Pancreas (tissue), 10 donors: ENCODE measurements around the gene IKBKE. TPM values are rescaled to one million over a fixed set of nuclear protein-coding genes. Genes with fewer than 3 reads are reported as not detected.

Experiments used
- ATAC-seq, 4 donors: fragments of 200-7000 bp; cut with Tn5 transposase; one replicate each; pipeline versions ENCODE4 v1.8.0 to v1.9.1; 2020; ENCODE audit warnings: mild to moderate bottlenecking in 4 of 4, moderate library complexity in 4 of 4
- DNase-seq, 6 donors: peaks; one replicate each; pipeline ENCODE4 v3.0.0-alpha.2; 2020
- FAIRE-seq: peaks from 2 replicates; lab custom pipeline; 2012; peaks lifted over from hg19 to GRCh38; lab: Jason Lieb, UNC
- H3K27ac ChIP-seq, 4 donors: fragments of 200-600 bp; sonication (generic); 1 replicate in 3 of 4; 2 replicates in 1 of 4; pipeline versions ENCODE4 v1.5.0 to v1.8.0; 2020
- H3K27me3 ChIP-seq, 4 donors: fragments of 200-600 bp; one replicate each; pipeline ENCODE4 v1.8.0; 2021
- H3K36me3 ChIP-seq, 3 donors: fragments of 200-600 bp; sonication (generic) in 1 of 3; one replicate each; pipeline versions ENCODE4 v1.5.0 to v1.8.0; 2020 to 2021
- H3K4me1 ChIP-seq, 3 donors: fragments of 200-600 bp; one replicate each; pipeline ENCODE4 v1.8.0; 2021
- H3K4me3 ChIP-seq, 4 donors: fragments of 200-600 bp; sonication (generic) in 2 of 4; one replicate each; pipeline versions ENCODE4 v1.5.0 to v1.8.0; 2020 to 2021
- H3K9me3 ChIP-seq, 4 donors: fragments of 200-600 bp; one replicate each; pipeline ENCODE4 v1.8.0; 2021
- CTCF ChIP-seq, 4 donors: fragments of 200-600 bp; sonication (generic) in 3 of 4; IDR thresholded peaks; one replicate each; pipeline versions ENCODE4 v1.5.0 to v1.8.0; 2021; ENCODE audit warnings: antibody characterized with exemption in 4 of 4
- WGBS, 2 donors: extraction: QIAGEN DNeasy Blood & Tissue Kit; methylation state at CpG; one replicate each; pipeline ENCODE4 v1.1.7; 2013; 5-methylcytosine and 5-hydroxymethylcytosine counted together
- intact Hi-C, 3 donors: fragments of 100-400 bp; cut with DNase I; formaldehyde crosslinking; loops; one replicate each; pipeline versions ENCODE4 v1.11.1 to v1.14.2; 2022
- polyA plus RNA-seq, 2 donors: library from polyadenylated mRNA; stranded (reverse); fragments of 200-250 nt; gene quantifications; one replicate each; pipeline ENCODE4 v1.2.3, GENCODE V29; 2013
- total RNA-seq, 6 donors: library from RNA; stranded (reverse); fragmentation: NEBNext Ultra II Directional in 4 of 6; extraction: Animal tissue kit (Norgen Biotek cat#: 25700) in 4 of 6; gene quantifications; one replicate each; pipeline versions ENCODE4 v1.2.1 to v1.2.4, GENCODE V29; 2021 to 2023
- donor health status: healthy with polysubstance abuse.
- donor health status: DM: no; HTN: no; CAD: no; lungs with moderate emphysema.
- donor health status: DM: no; HTN: no; CAD: no.
- donor health status: control.
- donor health status: control.
- donor health status: Bipolar disorder and iron deficiency.
- donor health status: DM: yes; HTN: yes; CAD: no.
- donor health status: DM: no; HTN: no; CAD: no.
- donor health status: DM: no; HTN: no; CAD: no.
- donor health status: DM: yes; HTN: yes; CAD: no.

The IKBKE gene
- total and polyA plus RNA-seq, 8 donors = 1.8 to 9.9 (median 3.4) TPM

GRCh38 chr1:206506405-206507283 lies 36.4 kb downstream of the IKBKE start:
- ATAC-seq (peak; percentile 23 to 51 (median 40)), FAIRE-seq (no peak), DNase-seq (peak in 3 of 6 donors; percentile 29 to 74 (median 36))
- Histone ChIP-seq H3K4me1 (peaks cover 4 to 20% (median 5%) of the 10 kb centered on the region in 3 donors), H3K27me3 (no peaks in the 10 kb centered on the region), H3K4me3 (peak overlapping the region; percentile 58 to 90 (median 66)), H3K36me3 (no peaks in the 10 kb centered on the region), H3K27ac (peak overlapping the region in 3 of 4 donors; percentile 11 to 66 (median 35)), H3K9me3 (no peaks in the 10 kb centered on the region)
- TF ChIP-seq CTCF (IDR thresholded peaks at IDR 0.05) = no peak
- WGBS, 2 donors = 15 to 28% methylated on average over 44 to 48 of the region's 48 CpGs
- intact Hi-C loops = no loop called here

- no peak for FAIRE-seq
- intact Hi-C loops = no loop called here
Observed at GRCh38 chr1:206507284-206508129, 37.2 kb downstream of the IKBKE start, which contains the start of gene RASSF5. TSS of gene RASSF5 (plus strand) at chr1:206507531. CDS start at chr1:206507603, 72 bp downstream.

GRCh38 chr1:206508130-206508889 lies 38.0 kb downstream of the IKBKE start:
- Histone ChIP-seq H3K27me3 (no peaks in the 10 kb centered on the region), H3K27ac (peak overlapping the region in 2 of 4 donors; percentile 35 to 66), H3K36me3 (no peaks in the 10 kb centered on the region), H3K4me1 (peaks cover 4 to 12% (median 7%) of the 10 kb centered on the region in 3 donors), H3K9me3 (no peaks in the 10 kb centered on the region), H3K4me3 (peak overlapping the region; percentile 58 to 90 (median 66))
- FAIRE-seq (no peak), ATAC-seq (peak; percentile 1 to 11 (median 4)), DNase-seq (peak in 1 of 6 donors; percentile 57)
- intact Hi-C loops = no loop called here
- WGBS, 2 donors = 35 to 37% methylated on average over 15 of the region's 15 CpGs
- no peak for TF ChIP-seq CTCF (IDR thresholded peaks at IDR 0.05)

More at GRCh38 chr1:206507284-206508129, 37.2 kb downstream of the IKBKE start, which contains the start of gene RASSF5:
- no peaks in the 10 kb centered on the region for H3K27me3 ChIP-seq
- no peaks in the 10 kb centered on the region for H3K9me3 ChIP-seq
- peak within 1 kb of the TSS; percentile 11 to 66 (median 30) for H3K27ac ChIP-seq
- H3K36me3 ChIP-seq = no peaks in the 10 kb centered on the region
- 1 to 2% methylated on average over 75 to 97 of the region's 97 CpGs for WGBS, 2 donors
- no peak for TF ChIP-seq CTCF (IDR thresholded peaks at IDR 0.05)
- peak within 1 kb of the TSS; percentile 58 to 90 (median 66) for H3K4me3 ChIP-seq
- peaks cover 0 to 15% (median 0%) of the 10 kb centered on the region in 3 donors for H3K4me1 ChIP-seq
- DNase-seq = peak; percentile 86 to 96 (median 92)
- ATAC-seq = peak; percentile 88 to 93 (median 92)

GRCh38 chr1:206508956-206509355 lies 38.7 kb downstream of the IKBKE start:
- TF ChIP-seq CTCF (IDR thresholded peaks at IDR 0.05) = no peak
- ATAC-seq (no peak), FAIRE-seq (no peak), DNase-seq (peak in 1 of 6 donors; percentile 49)
- Histone ChIP-seq H3K4me3 (peak overlapping the region in 3 of 4 donors; percentile 58 to 90 (median 69)), H3K36me3 (no peaks in the 10 kb centered on the region), H3K27me3 (no peaks in the 10 kb centered on the region), H3K9me3 (no peaks in the 10 kb centered on the region), H3K4me1 (peaks cover 11 to 14% (median 13%) of the 10 kb centered on the region in 3 donors), H3K27ac (peak overlapping the region in 2 of 4 donors; percentile 35 to 66)
- WGBS, 2 donors = 25 to 28% methylated on average over 6 of the region's 6 CpGs
- intact Hi-C loops = no loop called here
